K562 (cell line): ENCODE data around the gene METAP1D. TPM values are rescaled to one million over a fixed set of nuclear protein-coding genes. Genes with fewer than 3 reads are reported as not detected.

Source experiments
- ARID1B ChIP-seq: fragments of 450-650 bp; IDR thresholded peaks from 2 replicates; pipeline ENCODE4 v1.6.1; 2016; ENCODE audit warnings: antibody characterized with exemption, mild to moderate bottlenecking, inconsistent platforms
- BRCA1 ChIP-seq, 2 experiments: fragments of 450-650 bp in 1 of 2; sonication (generic) in 1 of 2; formaldehyde crosslinking in 1 of 2; IDR thresholded peaks; 2 replicates each; pipeline versions ENCODE4 v1.5.0 to v1.6.1; 2017 to 2020; ENCODE audit warnings: mild to moderate bottlenecking in 1 of 2, missing genetic modification reagents in 1 of 2
- MNT ChIP-seq, 2 experiments: fragments of 450-650 bp; conservative IDR thresholded peaks; 2 replicates each; pipeline ENCODE4 v1.6.1; 2017; ENCODE audit warnings: mild to moderate bottlenecking in 2 of 2, moderate library complexity in 2 of 2
- NEUROD1 ChIP-seq: fragments of 150-350 bp; IDR thresholded peaks from 2 replicates; pipeline ENCODE4 v1.6.1; 2014; ENCODE audit warnings: borderline replicate concordance, low read length, low read depth; ENCODE audit not compliant: partially characterized antibody
- POLR2AphosphoS5 ChIP-seq: IDR thresholded peaks from 2 replicates; pipeline ENCODE4 v1.6.1; 2011; ENCODE audit warnings: mild to moderate bottlenecking, low read depth, low read length, moderate library complexity; ENCODE audit not compliant: control insufficient read depth, insufficient read depth
- SP1 ChIP-seq: sonication (generic); formaldehyde crosslinking; IDR thresholded peaks from 2 replicates; pipeline ENCODE4 v1.8.1; 2022; ENCODE audit warnings: mild to moderate bottlenecking, missing genetic modification reagents
- TARDBP ChIP-seq: fragments of 450-650 bp; IDR thresholded peaks from 2 replicates; pipeline ENCODE4 v1.6.1; 2016
- TRIM24 ChIP-seq, 2 experiments: fragments of 450-650 bp; IDR thresholded peaks; 2 replicates each; pipeline ENCODE4 v1.6.1; 2016
- XRCC5 ChIP-seq: fragments of 200-400 bp; formaldehyde crosslinking; IDR thresholded peaks from 2 replicates; pipeline ENCODE4 v1.6.1; 2017; ENCODE audit warnings: low read depth, mild to moderate bottlenecking, low read length
- ZBTB12 ChIP-seq: fragments of 250-450 bp; sonication (Bioruptor Pico); IDR thresholded peaks from 2 replicates; pipeline ENCODE4 v1.4.0; 2020
- ZBTB40 ChIP-seq, 2 experiments: fragments of 450-650 bp in 1 of 2; sonication (generic) in 1 of 2; formaldehyde crosslinking in 1 of 2; IDR thresholded peaks; 2 replicates each; pipeline versions ENCODE4 v1.7.1 to v1.9.0; 2016 to 2022; ENCODE audit warnings: inconsistent platforms in 1 of 2, mild to moderate bottlenecking in 1 of 2, missing genetic modification reagents in 1 of 2
- polyA plus RNA-seq, 8 experiments: library from polyadenylated mRNA; depleted of rRNA in 4 of 8; stranded (reverse) in 5 of 8; unstranded in 3 of 8; fragments of >200 nt; fragmentation: Nextera tagmentation in 2 of 8; fragmentation: Illumina TruSeq in 1 of 8; extraction: Ambion mirVana in 2 of 8; extraction: Trizol in 1 of 8; gene quantifications; 2 replicates each; pipeline versions ENCODE4 v1.2.1 to v1.2.3, GENCODE V29; 2011 to 2014; ENCODE audit warnings: inconsistent platforms in 1 of 8, missing spikeins in 1 of 8
- total RNA-seq, 7 experiments: library from RNA; depleted of rRNA in 6 of 7; stranded (reverse); fragments of >200 nt in 6 of 7; fragmentation: Illumina TruSeq in 2 of 7; extraction: Trizol in 2 of 7; gene quantifications; 2 replicates each; pipeline versions ENCODE4 v1.2.1 to v1.2.3, GENCODE V29; 2011 to 2021; ENCODE audit warnings: low replicate concordance in 1 of 7

The METAP1D gene
- total and polyA plus RNA-seq, 9 of the 15 experiments (the other 6 are each of a cell fraction or from before 2014, with no cell fraction given): 8.0 to 23.4 (median 15.7) TPM

GRCh38 chr2:172048508-172049503 lies 49.1 kb downstream of the METAP1D start (continued):
- TF ChIP-seq TRIM24 (IDR thresholded peaks at IDR 0.05) (no peak; a peak in 1 of 4 replicates), ZBTB12 (CRISPR knock-in tag) (no peak), NEUROD1 (no peak), SP1 (no peak), ARID1B (peak; percentile 92), POLR2AphosphoS5 (no peak), BRCA1 (IDR thresholded peaks at IDR 0.05) (no peak), BRCA1 (CRISPR knock-in tag; IDR thresholded peaks at IDR 0.05) (no peak), ZBTB40 (IDR thresholded peaks at IDR 0.05) (peak; percentile 35; the same call in 1 of the 2 replicates), ZBTB40 (CRISPR knock-in tag; IDR thresholded peaks at IDR 0.05) (no peak), TARDBP (no peak), MNT (conservative IDR thresholded peaks at IDR 0.05) (no peak), XRCC5 (no peak)
